ENCODE data around the gene NASP. TPM values are rescaled to one million over a fixed set of nuclear protein-coding genes. Genes with fewer than 3 reads are reported as not detected.

The NASP gene
- total and polyA plus RNA-seq, 12 donors, result 32.3 to 181 (median 54.4) TPM

- peaks cover 0 to 85% of the 10 kb centered on the region in 2 donors for H3K36me3 ChIP-seq (replicated peaks in 1 of 2)
- TF ChIP-seq CTCF (IDR thresholded peaks at IDR 0.05) (no peak), POLR2A (IDR thresholded peaks at IDR 0.05) (no peak)
- H3K4me1 ChIP-seq (replicated peaks in 1 of 2), result peaks cover 0 to 7% of the 10 kb centered on the region in 2 donors
- 93 to 99% (median 95%) methylated on average over 3 of the region's 3 CpGs for WGBS, 4 donors
- H3K9me3 ChIP-seq (replicated peaks in 1 of 3), result no peaks in the 10 kb centered on the region
- no peak for DNase-seq
- H3K27me3 ChIP-seq, result no peaks in the 10 kb centered on the region
- no peak overlapping the region for H3K27ac ChIP-seq
- intact Hi-C loops (cut with DNase I), result no loop called here
- no peak overlapping the region for H3K4me3 ChIP-seq
Measured at GRCh38 chr1:45656573-45657226, 72.9 kb downstream of the NASP start.

- H3K4me3 ChIP-seq, result no peak overlapping the region
- intact Hi-C loops (cut with DNase I), result no loop called here
- peaks cover 0 to 70% of the 10 kb centered on the region in 2 donors for H3K36me3 ChIP-seq (replicated peaks in 1 of 2)
- peaks cover 3 to 13% of the 10 kb centered on the region in 2 donors for H3K4me1 ChIP-seq (replicated peaks in 1 of 2)
- 79 to 86% (median 84%) methylated on average over 2 of the region's 2 CpGs for WGBS, 4 donors
- no peaks in the 10 kb centered on the region for H3K9me3 ChIP-seq (replicated peaks in 1 of 3)
- no peak for DNase-seq
- no peak overlapping the region for H3K27ac ChIP-seq
- no peaks in the 10 kb centered on the region for H3K27me3 ChIP-seq
- TF ChIP-seq CTCF (IDR thresholded peaks at IDR 0.05) (no peak), POLR2A (IDR thresholded peaks at IDR 0.05) (no peak)
Measured at GRCh38 chr1:45658171-45658570, 74.3 kb downstream of the NASP start.

- 97 to 100% (median 98%) methylated on average over 2 of the region's 2 CpGs for WGBS, 4 donors
- DNase-seq, result no peak
- H3K27ac ChIP-seq, result no peak overlapping the region
- peaks cover 3 to 13% of the 10 kb centered on the region in 2 donors for H3K4me1 ChIP-seq (replicated peaks in 1 of 2)
- H3K9me3 ChIP-seq (replicated peaks in 1 of 3), result no peaks in the 10 kb centered on the region
- H3K27me3 ChIP-seq, result no peaks in the 10 kb centered on the region
- no peak overlapping the region for H3K4me3 ChIP-seq
- H3K36me3 ChIP-seq (replicated peaks in 1 of 2), result peaks cover 0 to 60% of the 10 kb centered on the region in 2 donors
- intact Hi-C loops (cut with DNase I), result no loop called here
- TF ChIP-seq POLR2A (IDR thresholded peaks at IDR 0.05) (no peak), CTCF (IDR thresholded peaks at IDR 0.05) (no peak)
Measured at GRCh38 chr1:45659222-45659621, 75.4 kb downstream of the NASP start.

- no peak for TF ChIP-seq POLR2A (IDR thresholded peaks at IDR 0.05)
- no peak for TF ChIP-seq CTCF (IDR thresholded peaks at IDR 0.05)
- no peak for DNase-seq
- Histone ChIP-seq H3K4me3 (no peak overlapping the region), H3K4me1 (replicated peaks in 1 of 2) (peaks cover 3 to 13% of the 10 kb centered on the region in 2 donors), H3K27ac (no peak overlapping the region), H3K9me3 (replicated peaks in 1 of 3) (no peaks in the 10 kb centered on the region), H3K27me3 (no peaks in the 10 kb centered on the region), H3K36me3 (replicated peaks in 1 of 2) (peaks cover 0 to 49% of the 10 kb centered on the region in 2 donors)
- 37 to 54% (median 46%) methylated on average over 2 of the region's 2 CpGs for WGBS, 4 donors
- intact Hi-C loops (cut with DNase I), result no loop called here
Measured at GRCh38 chr1:45660336-45660735, 76.5 kb downstream of the NASP start.
